ENCODE data around the gene KRTAP19-4. TPM values are rescaled to one million over a fixed set of nuclear protein-coding genes. Genes with fewer than 3 reads are reported as not detected.

KRTAP19-4 gene
- polyA plus RNA-seq, 1 of the 3 experiments (the other 2 are of a cell fraction): not detected

DNA sequence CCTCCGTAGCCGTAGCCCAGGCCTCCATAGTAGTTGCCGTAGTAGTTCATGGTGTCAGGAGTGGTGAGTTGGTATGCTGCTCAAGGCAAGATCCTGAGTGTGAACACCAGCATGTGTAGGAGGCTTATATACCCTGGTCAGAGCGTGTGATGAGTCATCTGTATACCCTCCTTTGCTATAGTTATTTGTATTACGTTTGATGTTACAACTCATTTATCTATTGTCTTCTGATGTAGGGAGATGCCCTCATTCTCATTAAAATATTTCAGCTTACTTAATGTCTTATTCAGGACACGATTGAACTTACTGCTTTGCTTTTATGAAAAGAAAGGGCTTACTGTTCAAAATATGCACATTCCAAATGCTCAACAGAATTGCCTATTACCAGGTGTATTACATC, 5.1 kb upstream of the KRTAP19-4 start, which contains the start of gene KRTAP19-5:
KRTAP19-5 (minus strand) TSS at position 101 of the 400 bp plus-strand sequence; CDS start at position 50, 51 bp downstream.
- ChIA-PET POLR2A (no interaction called here), CTCF (interaction anchor here (1.5 kb wide), 1 partner anchor 58 kb away, joined by 5 read pairs; no protein-coding TSS in a partner anchor)
- Histone ChIP-seq H4K20me1 (ENCODE audit: insufficient read depth) (no peaks in the 10 kb centered on the region), H3K36me3 (replicated peaks in 1 of 2; ENCODE audit: control insufficient read depth in 1 of 2, insufficient read depth in 2 of 2, low read length in 1 of 2) (no peaks in the 10 kb centered on the region), H2AFZ (ENCODE audit: low read depth) (no peak within 1 kb of the TSS), H3K4me2 (no peak within 1 kb of the TSS), H3K27ac (ENCODE audit: low read depth in 2 of 2, low read length in 1 of 2) (no peak within 1 kb of the TSS), H3K4me3 (ENCODE audit: low read depth in 2 of 2, low read length in 1 of 2) (no peak within 1 kb of the TSS), H3K9me3 (no peaks in the 10 kb centered on the region), H3K4me1 (ENCODE audit: control insufficient read depth in 1 of 2, insufficient read depth in 2 of 2, low read depth in 1 of 2, low read length in 1 of 2) (no peaks in the 10 kb centered on the region), H3K9ac (no peak within 1 kb of the TSS), H3K27me3 (ENCODE audit: insufficient read depth) (peaks cover 10% of the 10 kb centered on the region; the same call in 1 of the 2 replicates), H3K79me2 (ENCODE audit: insufficient read depth) (no peaks in the 10 kb centered on the region), H3F3A (replicated peaks; ENCODE audit: insufficient read depth) (no peaks in the 10 kb centered on the region), H3K9me2 (no peaks in the 10 kb centered on the region)
- no peak for DNase-seq
- TF ChIP-seq, protein P1, sequence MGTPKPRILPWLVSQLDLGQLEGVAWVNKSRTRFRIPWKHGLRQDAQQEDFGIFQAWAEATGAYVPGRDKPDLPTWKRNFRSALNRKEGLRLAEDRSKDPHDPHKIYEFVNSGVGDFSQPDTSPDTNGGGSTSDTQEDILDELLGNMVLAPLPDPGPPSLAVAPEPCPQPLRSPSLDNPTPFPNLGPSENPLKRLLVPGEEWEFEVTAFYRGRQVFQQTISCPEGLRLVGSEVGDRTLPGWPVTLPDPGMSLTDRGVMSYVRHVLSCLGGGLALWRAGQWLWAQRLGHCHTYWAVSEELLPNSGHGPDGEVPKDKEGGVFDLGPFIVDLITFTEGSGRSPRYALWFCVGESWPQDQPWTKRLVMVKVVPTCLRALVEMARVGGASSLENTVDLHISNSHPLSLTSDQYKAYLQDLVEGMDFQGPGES (IDR thresholded peaks at IDR 0.05; ENCODE audit: low read depth, low read length): no peak
- TF ChIP-seq YY1 (IDR thresholded peaks at IDR 0.05; ENCODE audit: low read depth): no peak
- 1% methylated on average over 6 of the region's 6 CpGs for WGBS (ENCODE audit: low lambda C conversion rate)

- 0% methylated on average over 2 of the region's 2 CpGs for WGBS (ENCODE audit: low lambda C conversion rate)
- no peaks in the 10 kb centered on the region for H3F3A ChIP-seq (replicated peaks; ENCODE audit: insufficient read depth)
- H3K4me3 ChIP-seq (ENCODE audit: low read depth in 2 of 2, low read length in 1 of 2): no peak within 1 kb of the TSS
- no peak within 1 kb of the TSS for H3K9ac ChIP-seq
- H3K79me2 ChIP-seq (ENCODE audit: insufficient read depth): no peaks in the 10 kb centered on the region
- H3K27ac ChIP-seq (ENCODE audit: low read depth in 2 of 2, low read length in 1 of 2): no peak within 1 kb of the TSS
- H3K9me2 ChIP-seq: no peaks in the 10 kb centered on the region
- H3K36me3 ChIP-seq (replicated peaks in 1 of 2; ENCODE audit: control insufficient read depth in 1 of 2, insufficient read depth in 2 of 2, low read length in 1 of 2): no peaks in the 10 kb centered on the region
- H4K20me1 ChIP-seq (ENCODE audit: insufficient read depth): no peaks in the 10 kb centered on the region
- ChIA-PET CTCF (no interaction called here), POLR2A (no interaction called here)
- TF ChIP-seq FOSL2 (IDR thresholded peaks at IDR 0.05; ENCODE audit: borderline replicate concordance, low read depth) (no peak), RAD21 (IDR thresholded peaks at IDR 0.05; ENCODE audit: low read length) (no peak), TAF1 (IDR thresholded peaks at IDR 0.05; ENCODE audit: borderline replicate concordance, low read depth, low read length) (no peak), NRF1 (IDR thresholded peaks at IDR 0.05; ENCODE audit: low read depth, low read length) (no peak), MXI1 (IDR thresholded peaks at IDR 0.05; ENCODE audit: low read depth, low read length) (no peak)
- TF ChIP-seq, protein P2, sequence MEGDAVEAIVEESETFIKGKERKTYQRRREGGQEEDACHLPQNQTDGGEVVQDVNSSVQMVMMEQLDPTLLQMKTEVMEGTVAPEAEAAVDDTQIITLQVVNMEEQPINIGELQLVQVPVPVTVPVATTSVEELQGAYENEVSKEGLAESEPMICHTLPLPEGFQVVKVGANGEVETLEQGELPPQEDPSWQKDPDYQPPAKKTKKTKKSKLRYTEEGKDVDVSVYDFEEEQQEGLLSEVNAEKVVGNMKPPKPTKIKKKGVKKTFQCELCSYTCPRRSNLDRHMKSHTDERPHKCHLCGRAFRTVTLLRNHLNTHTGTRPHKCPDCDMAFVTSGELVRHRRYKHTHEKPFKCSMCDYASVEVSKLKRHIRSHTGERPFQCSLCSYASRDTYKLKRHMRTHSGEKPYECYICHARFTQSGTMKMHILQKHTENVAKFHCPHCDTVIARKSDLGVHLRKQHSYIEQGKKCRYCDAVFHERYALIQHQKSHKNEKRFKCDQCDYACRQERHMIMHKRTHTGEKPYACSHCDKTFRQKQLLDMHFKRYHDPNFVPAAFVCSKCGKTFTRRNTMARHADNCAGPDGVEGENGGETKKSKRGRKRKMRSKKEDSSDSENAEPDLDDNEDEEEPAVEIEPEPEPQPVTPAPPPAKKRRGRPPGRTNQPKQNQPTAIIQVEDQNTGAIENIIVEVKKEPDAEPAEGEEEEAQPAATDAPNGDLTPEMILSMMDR (IDR thresholded peaks at IDR 0.05): no peak
- TF ChIP-seq, protein P3, sequence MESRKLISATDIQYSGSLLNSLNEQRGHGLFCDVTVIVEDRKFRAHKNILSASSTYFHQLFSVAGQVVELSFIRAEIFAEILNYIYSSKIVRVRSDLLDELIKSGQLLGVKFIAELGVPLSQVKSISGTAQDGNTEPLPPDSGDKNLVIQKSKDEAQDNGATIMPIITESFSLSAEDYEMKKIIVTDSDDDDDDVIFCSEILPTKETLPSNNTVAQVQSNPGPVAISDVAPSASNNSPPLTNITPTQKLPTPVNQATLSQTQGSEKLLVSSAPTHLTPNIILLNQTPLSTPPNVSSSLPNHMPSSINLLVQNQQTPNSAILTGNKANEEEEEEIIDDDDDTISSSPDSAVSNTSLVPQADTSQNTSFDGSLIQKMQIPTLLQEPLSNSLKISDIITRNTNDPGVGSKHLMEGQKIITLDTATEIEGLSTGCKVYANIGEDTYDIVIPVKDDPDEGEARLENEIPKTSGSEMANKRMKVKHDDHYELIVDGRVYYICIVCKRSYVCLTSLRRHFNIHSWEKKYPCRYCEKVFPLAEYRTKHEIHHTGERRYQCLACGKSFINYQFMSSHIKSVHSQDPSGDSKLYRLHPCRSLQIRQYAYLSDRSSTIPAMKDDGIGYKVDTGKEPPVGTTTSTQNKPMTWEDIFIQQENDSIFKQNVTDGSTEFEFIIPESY (IDR thresholded peaks at IDR 0.05; ENCODE audit: borderline replicate concordance, low read depth): no peak
- H3K9me3 ChIP-seq: no peaks in the 10 kb centered on the region; the same call in 1 of the 2 replicates
- peaks cover 8% of the 10 kb centered on the region; the same call in 1 of the 2 replicates for H3K27me3 ChIP-seq (ENCODE audit: insufficient read depth)
- H2AFZ ChIP-seq (ENCODE audit: low read depth): no peak within 1 kb of the TSS
- H3K4me2 ChIP-seq: no peak within 1 kb of the TSS
- no peaks in the 10 kb centered on the region for H3K4me1 ChIP-seq (ENCODE audit: control insufficient read depth in 1 of 2, insufficient read depth in 2 of 2, low read depth in 1 of 2, low read length in 1 of 2)
- DNase-seq: no peak
Observed at GRCh38 chr21:30491963-30492428, 5.0 kb downstream of the KRTAP19-4 start, which contains the start of gene KRTAP19-3. Gene KRTAP19-3, minus strand, starts transcription at chr21:30492013. Its CDS starts 56 bp downstream, at chr21:30491957.

Measured in SK-N-SH (cell line).